Trophoblast cell (in vitro differentiated cells and primary cell): ENCODE data around the gene ARHGAP10.
A peak's percentile ranks its signal among the peaks of the same experiment; 100 is the strongest.

Experiments
- DNase-seq, 2 donors: peaks; one replicate each; pipeline ENCODE4 v3.0.0-alpha.2; 2016
- H2AFZ ChIP-seq: 2 replicates; pipeline ENCODE4 v1.6.1; 2013; ENCODE audit warnings: low read length, moderate library complexity, mild to moderate bottlenecking; ENCODE audit not compliant: insufficient read depth, poor library complexity
- H2AK5ac ChIP-seq: 2 replicates; pipeline ENCODE4 v1.6.1; 2013; ENCODE audit warnings: mild to moderate bottlenecking, low read length
- H2BK120ac ChIP-seq: 2 replicates; pipeline ENCODE4 v1.6.1; 2013; ENCODE audit warnings: low read length, mild to moderate bottlenecking, moderate library complexity; ENCODE audit not compliant: insufficient read depth, poor library complexity
- H2BK12ac ChIP-seq: 2 replicates; pipeline ENCODE4 v1.6.1; 2013; ENCODE audit warnings: mild to moderate bottlenecking, low read length, moderate library complexity
- H2BK5ac ChIP-seq: 2 replicates; pipeline ENCODE4 v1.6.1; 2013; ENCODE audit warnings: low read length, low read depth, moderate library complexity, mild to moderate bottlenecking; ENCODE audit not compliant: poor library complexity
- H3K14ac ChIP-seq: 2 replicates; pipeline ENCODE4 v1.6.1; 2013; ENCODE audit warnings: mild to moderate bottlenecking, low read length
- H3K18ac ChIP-seq: 2 replicates; pipeline ENCODE4 v1.6.1; 2013; ENCODE audit warnings: mild to moderate bottlenecking, low read length
- H3K23ac ChIP-seq: 2 replicates; pipeline ENCODE4 v1.6.1; 2013; ENCODE audit warnings: low read length
- H3K27ac ChIP-seq: 2 replicates; pipeline ENCODE4 v1.5.1; 2013; ENCODE audit warnings: low read depth, mild to moderate bottlenecking, inconsistent platforms, low read length, moderate library complexity
- H3K27me3 ChIP-seq: 2 replicates; pipeline ENCODE4 v1.6.1; 2013; ENCODE audit warnings: inconsistent platforms, mild to moderate bottlenecking, low read length, moderate library complexity; ENCODE audit not compliant: insufficient read depth
- H3K36me3 ChIP-seq, 2 experiments: 1 replicate in 1 of 2; 2 replicates in 1 of 2; pipeline ENCODE4 v1.6.1; 2013; ENCODE audit warnings: low read length in 2 of 2, mild to moderate bottlenecking in 2 of 2, moderate library complexity in 1 of 2; ENCODE audit not compliant: insufficient read depth in 2 of 2, control insufficient read depth in 1 of 2
- H3K4ac ChIP-seq: 2 replicates; pipeline ENCODE4 v1.6.1; 2013; ENCODE audit warnings: low read depth, mild to moderate bottlenecking, low read length, moderate library complexity
- H3K4me1 ChIP-seq, 2 experiments: 1 replicate in 1 of 2; 2 replicates in 1 of 2; pipeline ENCODE4 v1.6.1; 2013; ENCODE audit warnings: low read length in 2 of 2, mild to moderate bottlenecking in 2 of 2, moderate library complexity in 1 of 2; ENCODE audit not compliant: insufficient read depth in 2 of 2, control insufficient read depth in 1 of 2
- H3K4me2 ChIP-seq: 2 replicates; pipeline ENCODE4 v1.6.1; 2013; ENCODE audit warnings: inconsistent platforms, mild to moderate bottlenecking, low read length, moderate library complexity
- H3K4me3 ChIP-seq: 2 replicates; pipeline ENCODE4 v1.5.1; 2013; ENCODE audit warnings: mild to moderate bottlenecking, low read depth, low read length, inconsistent platforms
- H3K79me1 ChIP-seq: one replicate; pipeline ENCODE4 v1.6.1; 2013; ENCODE audit warnings: low read length
- H3K79me2 ChIP-seq: 2 replicates; pipeline ENCODE4 v1.6.1; 2013; ENCODE audit warnings: low read length, mild to moderate bottlenecking; ENCODE audit not compliant: control insufficient read depth, insufficient read depth, poor library complexity
- H3K9ac ChIP-seq: 2 replicates; pipeline ENCODE4 v1.6.1; 2013; ENCODE audit warnings: mild to moderate bottlenecking, low read length
- H3K9me3 ChIP-seq: 2 replicates; pipeline ENCODE4 v1.6.1; 2013; ENCODE audit warnings: low read depth, mild to moderate bottlenecking, control low read depth, inconsistent platforms, low read length; ENCODE audit not compliant: insufficient read depth
- H4K12ac ChIP-seq: 2 replicates; pipeline ENCODE4 v1.6.1; 2013; ENCODE audit warnings: low read depth, mild to moderate bottlenecking, low read length, moderate library complexity
- H4K8ac ChIP-seq: 2 replicates; pipeline ENCODE4 v1.6.1; 2013; ENCODE audit warnings: low read depth, mild to moderate bottlenecking, low read length, moderate library complexity
- H4K91ac ChIP-seq: one replicate; pipeline ENCODE4 v1.6.1; 2013; ENCODE audit warnings: low read depth, mild to moderate bottlenecking, low read length, moderate library complexity
- WGBS: extraction: QIAGEN DNeasy Blood & Tissue Kit; methylation state at CpG from one replicate; pipeline ENCODE4 v1.1.7; 2013; ENCODE audit warnings: missing lambda C conversion rate; ENCODE audit not compliant: insufficient read length, insufficient coverage; ENCODE audit errors: extremely low coverage; 5-methylcytosine and 5-hydroxymethylcytosine counted together

Gene ARHGAP10

GRCh38 chr4:148061795-148062194, 329.9 kb downstream of the ARHGAP10 start:
- no peak overlapping the region for H2BK5ac ChIP-seq
- H3K36me3 ChIP-seq: peaks cover 7 to 15% of the 10 kb centered on the region in 2 experiments
- no peak overlapping the region for H3K14ac ChIP-seq
- H2AK5ac ChIP-seq: no peak overlapping the region
- no CpG with 5 or more reads among the region's 8 CpGs for WGBS
- H3K79me2 ChIP-seq: no peaks in the 10 kb centered on the region
- DNase-seq: no peak
- H2BK120ac ChIP-seq: no peak overlapping the region
- H2BK12ac ChIP-seq: no peak overlapping the region
- H3K4me2 ChIP-seq: no peak overlapping the region
- no peak overlapping the region for H3K9ac ChIP-seq
- no peaks in the 10 kb centered on the region for H3K27me3 ChIP-seq
- no peak overlapping the region for H4K91ac ChIP-seq
- no peak overlapping the region for H3K23ac ChIP-seq
- no peak overlapping the region for H4K8ac ChIP-seq
- H3K27ac ChIP-seq: no peak overlapping the region
- H4K12ac ChIP-seq: no peak overlapping the region
- no peaks in the 10 kb centered on the region for H3K9me3 ChIP-seq
- peaks cover 4 to 10% of the 10 kb centered on the region in 2 experiments for H3K4me1 ChIP-seq
- no peak overlapping the region for H3K4me3 ChIP-seq
- no peak overlapping the region for H3K18ac ChIP-seq
- peaks cover 2% of the 10 kb centered on the region for H3K79me1 ChIP-seq
- H3K4ac ChIP-seq: no peak overlapping the region
- H2AFZ ChIP-seq: no peak overlapping the region

DNA sequence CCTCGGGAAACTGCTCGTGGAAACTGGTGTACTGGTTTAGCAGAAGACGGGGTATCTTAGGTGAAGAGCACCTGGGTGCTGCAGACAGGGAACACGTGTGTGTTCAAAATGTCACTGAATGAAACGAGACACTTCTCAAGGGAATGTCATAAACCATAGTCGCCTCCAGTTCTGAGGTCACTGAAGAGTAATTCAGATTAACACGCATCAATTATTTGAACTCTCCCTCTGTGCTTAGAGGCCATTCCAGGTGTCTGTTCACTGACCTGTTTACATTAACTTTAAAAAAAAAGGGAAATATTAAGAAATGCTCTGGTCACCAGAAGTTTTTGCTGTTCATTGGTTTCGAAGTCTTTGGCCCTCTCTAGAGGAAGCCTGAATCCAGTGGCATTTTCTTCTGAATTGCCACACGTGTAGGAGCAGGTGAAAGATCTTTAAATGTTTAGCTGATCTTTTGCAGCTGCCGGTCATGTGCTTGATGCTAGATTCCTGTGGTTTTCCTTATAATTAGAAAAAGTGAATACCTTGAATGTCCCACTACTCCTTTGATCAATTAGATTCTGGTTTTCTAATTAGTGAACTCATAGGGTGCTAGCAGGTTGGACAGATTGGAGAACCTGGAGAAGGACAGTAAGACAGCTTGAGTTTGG, 330.5 kb downstream of the ARHGAP10 start:
- Histone ChIP-seq H3K27ac (no peak overlapping the region), H2AFZ (no peak overlapping the region), H3K79me2 (no peaks in the 10 kb centered on the region), H3K9ac (no peak overlapping the region), H4K91ac (no peak overlapping the region), H2BK12ac (no peak overlapping the region), H3K4ac (no peak overlapping the region), H2BK5ac (no peak overlapping the region), H3K18ac (no peak overlapping the region), H2BK120ac (no peak overlapping the region), H3K36me3 (peaks cover 7 to 15% of the 10 kb centered on the region in 2 experiments), H3K14ac (no peak overlapping the region), H3K27me3 (no peaks in the 10 kb centered on the region), H3K9me3 (no peaks in the 10 kb centered on the region), H3K79me1 (peaks cover 2% of the 10 kb centered on the region), H4K8ac (no peak overlapping the region), H3K4me3 (no peak overlapping the region), H4K12ac (no peak overlapping the region), H3K4me1 (peaks cover 7 to 9% of the 10 kb centered on the region in 2 experiments), H3K4me2 (no peak overlapping the region), H2AK5ac (no peak overlapping the region), H3K23ac (no peak overlapping the region)
- no peak for DNase-seq
- no CpG with 5 or more reads among the region's 10 CpGs for WGBS

- H2BK12ac ChIP-seq: no peak overlapping the region
- no peak overlapping the region for H3K4me2 ChIP-seq
- no peak overlapping the region for H4K8ac ChIP-seq
- no peak overlapping the region for H4K12ac ChIP-seq
- no peak overlapping the region for H3K23ac ChIP-seq
- H3K79me1 ChIP-seq: peaks cover 2% of the 10 kb centered on the region
- peaks cover 4 to 7% of the 10 kb centered on the region in 2 experiments for H3K4me1 ChIP-seq
- no peak overlapping the region for H3K9ac ChIP-seq
- H2BK5ac ChIP-seq: no peak overlapping the region
- DNase-seq: no peak
- no peaks in the 10 kb centered on the region for H3K9me3 ChIP-seq
- H2BK120ac ChIP-seq: no peak overlapping the region
- H3K14ac ChIP-seq: no peak overlapping the region
- no peak overlapping the region for H3K4ac ChIP-seq
- no peaks in the 10 kb centered on the region for H3K27me3 ChIP-seq
- H2AK5ac ChIP-seq: no peak overlapping the region
- H3K27ac ChIP-seq: no peak overlapping the region
- H3K18ac ChIP-seq: no peak overlapping the region
- H3K4me3 ChIP-seq: no peak overlapping the region
- H3K36me3 ChIP-seq: peaks cover 7 to 15% of the 10 kb centered on the region in 2 experiments
- no CpG with 5 or more reads among the region's 9 CpGs for WGBS
- H2AFZ ChIP-seq: no peak overlapping the region
- no peaks in the 10 kb centered on the region for H3K79me2 ChIP-seq
- no peak overlapping the region for H4K91ac ChIP-seq
Observed at GRCh38 chr4:148064451-148064850, 332.6 kb downstream of the ARHGAP10 start.

DNA sequence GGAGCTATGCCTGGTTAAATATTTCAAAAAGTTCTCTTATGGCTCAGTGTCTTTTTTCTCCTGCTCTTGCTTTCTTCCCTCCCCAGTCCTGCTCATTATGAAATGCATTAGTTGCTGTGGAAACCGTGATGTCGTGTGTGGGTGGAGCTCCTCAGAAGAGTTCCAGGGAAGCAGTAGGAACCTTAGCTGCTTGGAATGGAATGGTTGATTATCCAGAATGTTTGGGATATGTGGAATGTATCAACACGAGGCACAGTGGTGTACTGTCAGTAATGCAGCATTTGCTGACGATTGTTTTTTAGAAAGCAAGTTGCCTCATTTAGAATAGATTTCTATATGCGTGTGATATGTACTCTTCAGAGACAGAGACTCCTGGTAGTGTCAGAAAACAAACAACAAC, 333.2 kb downstream of the ARHGAP10 start:
- no peak overlapping the region for H2BK12ac ChIP-seq
- no peak overlapping the region for H4K91ac ChIP-seq
- WGBS: no CpG with 5 or more reads among the region's 5 CpGs

More for the DNA sequence above, 333.2 kb downstream of the ARHGAP10 start:
- no peak overlapping the region for H3K9ac ChIP-seq
- H4K12ac ChIP-seq: no peak overlapping the region
- no peaks in the 10 kb centered on the region for H3K79me1 ChIP-seq
- H2AK5ac ChIP-seq: no peak overlapping the region
- no peak overlapping the region for H3K23ac ChIP-seq
- no peak overlapping the region for H3K4me2 ChIP-seq
- no peak overlapping the region for H3K4ac ChIP-seq
- H3K9me3 ChIP-seq: no peaks in the 10 kb centered on the region
- H2BK120ac ChIP-seq: no peak overlapping the region
- no peak overlapping the region for H2AFZ ChIP-seq
- no peak overlapping the region for H2BK5ac ChIP-seq
- peaks cover 8 to 17% of the 10 kb centered on the region in 2 experiments for H3K36me3 ChIP-seq
- no peaks in the 10 kb centered on the region for H3K27me3 ChIP-seq
- H4K8ac ChIP-seq: no peak overlapping the region
- H3K79me2 ChIP-seq: no peaks in the 10 kb centered on the region
- peaks cover 2 to 5% of the 10 kb centered on the region in 2 experiments for H3K4me1 ChIP-seq
- H3K18ac ChIP-seq: no peak overlapping the region
- no peak overlapping the region for H3K27ac ChIP-seq
- no peak overlapping the region for H3K14ac ChIP-seq
- no peak overlapping the region for H3K4me3 ChIP-seq
- peak in 1 of 2 donors; percentile 20 for DNase-seq
